Parathyroid adenoma (tissue), 2 donors: ENCODE results near the gene NTSR1.

Source experiments
- H2AFZ ChIP-seq: fragments of 300-600 bp; sonication (generic); one replicate; pipeline ENCODE4 v1.7.0; 2017; ENCODE audit warnings: antibody characterized with exemption, mild to moderate bottlenecking
- H3K27ac ChIP-seq: fragments of 300-600 bp; sonication (generic); one replicate; pipeline ENCODE4 v1.7.0; 2017
- H3K27me3 ChIP-seq: fragments of 300-600 bp; sonication (generic); one replicate; pipeline ENCODE4 v1.7.0; 2017; ENCODE audit warnings: low read length; ENCODE audit not compliant: control insufficient read depth, insufficient read depth
- H3K36me3 ChIP-seq: fragments of 300-600 bp; sonication (generic); one replicate; pipeline ENCODE4 v1.7.0; 2017; ENCODE audit warnings: low read length; ENCODE audit not compliant: control insufficient read depth, insufficient read depth
- H3K4me1 ChIP-seq: fragments of 300-600 bp; sonication (generic); one replicate; pipeline ENCODE4 v1.7.0; 2017; ENCODE audit warnings: control low read depth
- H3K4me2 ChIP-seq: fragments of 300-600 bp; sonication (generic); one replicate; pipeline ENCODE4 v1.7.0; 2017; ENCODE audit warnings: low read length
- H3K4me3 ChIP-seq: fragments of 300-600 bp; sonication (generic); one replicate; pipeline ENCODE4 v1.7.0; 2017; ENCODE audit warnings: low read depth, low read length
- H3K79me2 ChIP-seq: fragments of 300-600 bp; sonication (generic); one replicate; pipeline ENCODE4 v1.7.0; 2017; ENCODE audit warnings: control low read depth
- H3K9ac ChIP-seq: fragments of 300-600 bp; sonication (generic); one replicate; pipeline ENCODE4 v1.7.0; 2017; ENCODE audit warnings: mild to moderate bottlenecking
- H3K9me3 ChIP-seq: fragments of 300-600 bp; sonication (generic); one replicate; pipeline ENCODE4 v1.7.0; 2017; ENCODE audit warnings: low read length; ENCODE audit not compliant: control insufficient read depth
- TF ChIP-seq, protein P1 (sequence below): fragments of 300-600 bp; sonication (generic); IDR thresholded peaks from one replicate; pipeline ENCODE4 v1.7.0; 2017; ENCODE audit warnings: antibody characterized with exemption, mild to moderate bottlenecking
- donor health status: primary hyperparathyroidism.

Gene NTSR1

DNA sequence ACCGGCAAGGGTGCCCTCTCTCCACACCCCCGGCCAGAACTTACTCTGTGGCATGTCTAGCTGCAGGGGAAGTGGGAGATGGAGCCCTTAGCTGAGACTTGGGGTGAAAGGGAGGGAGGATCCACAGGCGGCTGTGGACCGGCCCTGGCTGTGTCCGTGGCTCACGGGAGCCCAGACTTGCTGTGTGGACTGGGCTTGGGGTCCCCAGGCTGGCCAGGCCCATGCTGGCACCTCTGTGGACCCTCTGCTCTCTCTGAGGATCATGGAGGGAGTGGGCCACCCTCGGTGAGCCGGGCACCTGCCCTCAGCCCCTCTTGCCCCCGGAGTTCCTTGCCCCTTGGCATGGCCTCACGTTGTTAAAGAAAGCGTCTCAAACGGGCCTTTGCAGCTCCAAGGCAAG lies 8.9 kb upstream of the NTSR1 start:
- Histone ChIP-seq H2AFZ (no peak overlapping the region), H3K27me3 (no peaks in the 10 kb centered on the region), H3K4me1 (no peaks in the 10 kb centered on the region), H3K9ac (no peak overlapping the region), H3K36me3 (no peaks in the 10 kb centered on the region), H3K9me3 (no peaks in the 10 kb centered on the region), H3K4me3 (no peak overlapping the region), H3K27ac (no peak overlapping the region), H3K4me2 (no peak overlapping the region), H3K79me2 (no peaks in the 10 kb centered on the region)
- TF ChIP-seq, protein P1, sequence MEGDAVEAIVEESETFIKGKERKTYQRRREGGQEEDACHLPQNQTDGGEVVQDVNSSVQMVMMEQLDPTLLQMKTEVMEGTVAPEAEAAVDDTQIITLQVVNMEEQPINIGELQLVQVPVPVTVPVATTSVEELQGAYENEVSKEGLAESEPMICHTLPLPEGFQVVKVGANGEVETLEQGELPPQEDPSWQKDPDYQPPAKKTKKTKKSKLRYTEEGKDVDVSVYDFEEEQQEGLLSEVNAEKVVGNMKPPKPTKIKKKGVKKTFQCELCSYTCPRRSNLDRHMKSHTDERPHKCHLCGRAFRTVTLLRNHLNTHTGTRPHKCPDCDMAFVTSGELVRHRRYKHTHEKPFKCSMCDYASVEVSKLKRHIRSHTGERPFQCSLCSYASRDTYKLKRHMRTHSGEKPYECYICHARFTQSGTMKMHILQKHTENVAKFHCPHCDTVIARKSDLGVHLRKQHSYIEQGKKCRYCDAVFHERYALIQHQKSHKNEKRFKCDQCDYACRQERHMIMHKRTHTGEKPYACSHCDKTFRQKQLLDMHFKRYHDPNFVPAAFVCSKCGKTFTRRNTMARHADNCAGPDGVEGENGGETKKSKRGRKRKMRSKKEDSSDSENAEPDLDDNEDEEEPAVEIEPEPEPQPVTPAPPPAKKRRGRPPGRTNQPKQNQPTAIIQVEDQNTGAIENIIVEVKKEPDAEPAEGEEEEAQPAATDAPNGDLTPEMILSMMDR = no peak

DNA sequence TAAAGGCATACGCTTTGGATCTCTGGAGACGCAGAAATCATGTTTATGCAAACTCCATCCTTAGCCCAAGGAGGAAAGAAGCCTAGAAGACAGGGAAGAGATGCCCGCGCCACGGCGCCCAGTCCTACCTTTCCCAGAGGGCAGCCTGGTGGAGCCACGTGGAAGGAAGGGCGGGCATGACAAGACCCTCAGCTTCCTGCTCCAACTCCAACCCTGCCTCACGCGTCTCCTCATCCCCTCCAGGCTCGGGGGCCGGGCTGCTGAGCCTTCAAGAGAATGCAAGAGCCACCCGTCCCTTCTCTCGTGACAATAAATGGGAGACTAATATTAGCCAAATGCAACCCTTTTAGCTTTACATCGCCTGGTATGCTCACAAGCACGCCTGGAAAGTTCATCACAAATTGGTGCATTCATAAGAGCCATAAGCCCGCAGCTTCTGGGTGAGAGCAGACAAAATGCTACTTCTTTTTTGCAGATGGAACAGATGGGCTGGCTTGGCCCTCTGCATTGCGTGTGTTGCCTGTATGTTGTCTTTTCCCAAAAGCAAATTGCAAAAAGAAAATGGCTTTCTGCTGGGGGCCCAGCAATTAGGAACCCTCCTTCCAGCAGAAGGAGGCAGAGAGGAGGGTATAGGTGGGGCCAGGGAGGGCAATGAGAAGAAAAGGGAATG lies 8.2 kb upstream of the NTSR1 start:
- Histone ChIP-seq H3K4me2 (no peak overlapping the region), H3K27me3 (no peaks in the 10 kb centered on the region), H3K36me3 (no peaks in the 10 kb centered on the region), H3K27ac (no peak overlapping the region), H3K9me3 (no peaks in the 10 kb centered on the region), H3K9ac (no peak overlapping the region), H2AFZ (no peak overlapping the region), H3K79me2 (no peaks in the 10 kb centered on the region), H3K4me3 (no peak overlapping the region), H3K4me1 (no peaks in the 10 kb centered on the region)
- TF ChIP-seq, protein P1 = no peak

DNA sequence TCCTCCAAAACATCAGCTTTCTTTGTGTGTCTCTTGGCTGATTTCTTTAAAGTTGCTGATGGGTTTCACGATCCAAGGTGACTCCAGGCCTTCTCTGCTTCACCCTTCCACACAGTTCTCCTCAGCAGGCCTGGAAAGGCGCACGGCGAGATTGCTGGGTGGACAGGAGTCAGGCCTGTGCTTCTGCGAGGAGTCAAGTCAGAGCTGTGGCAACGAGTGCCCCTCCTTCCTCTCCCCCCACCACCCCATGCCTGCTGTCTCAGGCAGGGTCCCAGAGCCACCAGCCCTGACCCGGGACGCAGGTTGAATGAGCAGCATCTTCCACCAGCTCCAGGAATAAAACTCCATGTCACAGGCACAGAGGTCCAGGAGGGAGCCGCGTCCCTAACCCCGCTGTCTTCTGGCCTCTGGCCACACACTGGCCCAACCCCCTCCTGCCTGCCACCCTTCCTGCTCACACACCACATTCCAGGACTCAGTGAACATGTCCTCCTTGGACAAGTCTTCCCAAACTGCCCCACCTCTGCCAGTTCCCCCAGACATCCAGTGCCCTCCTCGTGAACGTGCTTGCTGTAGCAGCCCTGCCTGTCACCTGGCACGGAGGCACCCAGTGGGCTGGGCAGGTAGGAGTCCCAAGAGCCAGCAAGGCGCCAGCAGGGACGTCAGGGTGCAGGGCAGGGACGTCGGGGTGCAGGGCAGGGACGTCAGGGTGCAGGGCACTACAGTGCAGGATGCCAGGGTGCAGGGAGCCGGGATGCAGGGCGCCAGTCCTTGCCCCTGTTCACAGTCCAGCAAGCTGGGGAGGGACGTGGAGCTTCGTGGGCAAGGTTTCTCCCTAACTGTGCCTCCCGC lies 7.2 kb upstream of the NTSR1 start:
- H3K27ac ChIP-seq = no peak overlapping the region
- TF ChIP-seq, protein P1 = no peak
- no peaks in the 10 kb centered on the region for H3K4me1 ChIP-seq
- H3K4me3 ChIP-seq = no peak overlapping the region
- no peaks in the 10 kb centered on the region for H3K27me3 ChIP-seq
- no peaks in the 10 kb centered on the region for H3K9me3 ChIP-seq
- H3K4me2 ChIP-seq = no peak overlapping the region
- H3K36me3 ChIP-seq = no peaks in the 10 kb centered on the region
- H3K79me2 ChIP-seq = no peaks in the 10 kb centered on the region
- no peak overlapping the region for H2AFZ ChIP-seq
- no peak overlapping the region for H3K9ac ChIP-seq

DNA sequence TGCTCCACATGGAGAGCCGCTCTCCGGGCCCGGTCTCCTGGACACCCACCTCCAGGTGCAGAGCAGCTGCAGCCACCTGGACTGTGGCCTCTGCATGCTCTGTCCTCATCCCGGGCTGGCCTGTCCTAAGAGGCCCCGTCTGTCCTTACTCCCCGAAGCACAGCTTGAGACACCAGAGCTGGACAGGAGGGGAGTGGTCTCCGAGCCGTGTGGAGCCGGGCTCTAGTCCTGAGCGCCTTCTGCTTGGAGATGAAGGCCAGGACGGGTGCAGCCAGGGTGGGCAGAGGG lies 6.7 kb upstream of the NTSR1 start:
- Histone ChIP-seq H3K79me2 (no peaks in the 10 kb centered on the region), H3K4me1 (no peaks in the 10 kb centered on the region), H3K9ac (no peak overlapping the region), H3K27me3 (no peaks in the 10 kb centered on the region), H3K36me3 (no peaks in the 10 kb centered on the region), H3K4me3 (no peak overlapping the region), H3K27ac (no peak overlapping the region), H3K9me3 (no peaks in the 10 kb centered on the region), H2AFZ (no peak overlapping the region), H3K4me2 (no peak overlapping the region)
- TF ChIP-seq, protein P1 = no peak
